Ectodermal cell (in vitro differentiated cells): ENCODE data around the gene EXO1. TPM values are rescaled to one million over a fixed set of nuclear protein-coding genes. Genes with fewer than 3 reads are reported as not detected.
"Not testable (repeated sequence)": the region's sequence is repeated elsewhere in the genome, so short reads cannot be mapped to it uniquely, and the experiment has no call there.

ENCODE experiments used
- H3K27ac ChIP-seq: 2 replicates; pipeline ENCODE4 v1.7.0; 2013; ENCODE audit warnings: mild to moderate bottlenecking, low read depth, low read length; ENCODE audit not compliant: insufficient read depth, poor library complexity, severe bottlenecking
- H3K27me3 ChIP-seq: 2 replicates; pipeline ENCODE4 v1.7.0; 2013; ENCODE audit warnings: mild to moderate bottlenecking, low read length; ENCODE audit not compliant: insufficient read depth, control insufficient read depth, poor library complexity, severe bottlenecking
- H3K36me3 ChIP-seq: one replicate; pipeline ENCODE4 v1.7.0; 2013; ENCODE audit warnings: low read length; ENCODE audit not compliant: control insufficient read depth, insufficient read depth
- H3K4me1 ChIP-seq: one replicate; pipeline ENCODE4 v1.7.0; 2013; ENCODE audit warnings: low read length; ENCODE audit not compliant: control insufficient read depth, insufficient read depth
- H3K4me3 ChIP-seq: 2 replicates; pipeline ENCODE4 v1.7.0; 2013; ENCODE audit warnings: low read depth, low read length, control low read depth; ENCODE audit not compliant: insufficient read depth
- H3K9me3 ChIP-seq: 2 replicates; pipeline ENCODE4 v1.7.0; 2013; ENCODE audit warnings: mild to moderate bottlenecking, low read length, moderate library complexity; ENCODE audit not compliant: control insufficient read depth
- WGBS, 2 experiments: methylation state at CpG; one replicate each; pipeline ENCODE4 v1.1.7; 2013; ENCODE audit warnings: missing lambda C conversion rate in 2 of 2; 5-methylcytosine and 5-hydroxymethylcytosine counted together
- polyA plus RNA-seq, 4 experiments: library from polyadenylated mRNA; stranded (reverse); fragments of 50-300 nt; gene quantifications; one replicate each; pipeline ENCODE4 v1.2.3, GENCODE V29; 2013

The EXO1 gene
- 31.9 TPM for polyA plus RNA-seq (2013, experiment 1 of 4)
- 33.9 TPM for polyA plus RNA-seq (2013, experiment 2 of 4)
- polyA plus RNA-seq (2013, experiment 3 of 4) = 20.4 TPM
- 22.0 TPM for polyA plus RNA-seq (2013, experiment 4 of 4)

DNA sequence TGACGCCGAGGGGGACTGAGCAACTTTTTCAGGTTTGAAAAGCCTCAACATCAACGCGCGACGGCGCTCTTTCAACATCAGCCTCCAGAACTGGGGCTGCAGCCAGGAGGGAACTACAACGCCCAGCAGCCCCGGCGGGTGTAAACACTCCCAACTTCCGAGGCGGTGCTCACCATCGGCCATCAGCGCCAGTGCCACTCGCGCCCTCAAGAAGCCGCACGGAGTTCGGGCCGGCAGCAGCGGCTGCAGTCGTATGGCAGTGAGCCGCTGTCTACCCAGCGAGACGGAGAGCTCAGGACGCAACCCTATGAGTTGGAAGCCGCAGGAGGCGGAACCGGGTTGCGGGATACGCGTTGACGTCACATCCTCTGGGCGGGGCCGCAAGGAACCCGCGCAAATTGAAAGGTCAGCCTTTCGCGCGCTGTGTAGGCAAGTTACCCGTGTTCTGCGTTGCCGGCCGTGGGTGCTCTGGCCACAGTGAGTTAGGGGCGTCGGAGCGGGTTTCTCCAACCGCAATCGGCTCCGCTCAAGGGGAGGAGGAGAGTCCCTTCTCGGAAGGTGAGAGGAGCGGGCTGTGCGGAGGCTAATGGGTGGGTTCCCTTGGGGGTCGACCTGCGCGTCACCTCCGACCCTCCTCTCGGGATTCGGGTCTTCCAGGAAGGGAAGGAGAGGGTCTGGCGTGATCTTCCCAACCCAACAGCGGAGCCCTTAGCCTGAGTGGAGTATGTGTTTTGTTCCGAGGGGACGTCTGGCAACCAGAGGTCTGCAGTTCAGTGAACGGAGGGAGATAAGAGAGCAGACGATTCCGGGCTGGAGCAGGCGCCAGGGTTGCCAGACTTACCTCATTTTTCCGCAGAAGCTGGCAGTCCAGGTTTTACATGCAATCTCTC is at the start of gene EXO1:
Gene EXO1 (plus strand): TSS at position 409 of the 890 bp plus-strand sequence. CDS start 2,222 bp downstream, outside the sequence.
- Histone ChIP-seq H3K36me3 (peaks cover 15% of the 10 kb centered on the region), H3K4me3 (peak within 1 kb of the TSS; percentile 96), H3K9me3 (no peaks in the 10 kb centered on the region), H3K4me1 (peaks cover 11% of the 10 kb centered on the region), H3K27me3 (no peaks in the 10 kb centered on the region), H3K27ac (peak within 1 kb of the TSS; percentile 94)
- 0 to 1% methylated on average over 68 of the region's 68 CpGs for WGBS, 2 experiments

- H3K27ac ChIP-seq = no peak overlapping the region
- H3K36me3 ChIP-seq = no peaks in the 10 kb centered on the region
- H3K9me3 ChIP-seq = no peaks in the 10 kb centered on the region
- H3K4me1 ChIP-seq = no peaks in the 10 kb centered on the region
- H3K27me3 ChIP-seq = no peaks in the 10 kb centered on the region
- 100% methylated on average over 1 of the region's 1 CpG for WGBS, 2 experiments
- no peak overlapping the region for H3K4me3 ChIP-seq
Measured at GRCh38 chr1:241799416-241799815, 48.6 kb upstream of the EXO1 start.

DNA sequence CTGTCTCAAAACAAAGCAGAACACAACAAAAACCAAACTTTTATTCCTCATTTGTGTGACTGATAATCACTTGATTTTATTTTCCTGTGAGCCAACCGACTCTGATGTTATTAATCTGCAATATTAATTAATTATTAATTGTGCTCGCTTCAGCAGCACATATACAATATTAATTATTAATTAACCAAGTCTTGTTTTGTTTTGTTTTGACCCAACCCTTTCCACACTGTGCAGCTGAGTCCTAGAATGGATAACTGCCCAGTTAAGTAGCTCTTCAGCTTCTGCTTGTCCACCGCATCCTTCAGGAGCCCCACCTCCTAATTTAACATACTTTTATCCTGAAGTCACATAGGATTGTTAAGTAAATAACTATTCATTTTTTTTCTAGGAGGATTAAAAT is 47.4 kb upstream of the EXO1 start:
- 78 to 89% methylated on average over 1 to 2 of the region's 3 CpGs for WGBS, 2 experiments
- Histone ChIP-seq H3K36me3 (no peaks in the 10 kb centered on the region), H3K9me3 (no peaks in the 10 kb centered on the region), H3K4me1 (no peaks in the 10 kb centered on the region), H3K27ac (no peak overlapping the region), H3K27me3 (no peaks in the 10 kb centered on the region), H3K4me3 (no peak overlapping the region)

DNA sequence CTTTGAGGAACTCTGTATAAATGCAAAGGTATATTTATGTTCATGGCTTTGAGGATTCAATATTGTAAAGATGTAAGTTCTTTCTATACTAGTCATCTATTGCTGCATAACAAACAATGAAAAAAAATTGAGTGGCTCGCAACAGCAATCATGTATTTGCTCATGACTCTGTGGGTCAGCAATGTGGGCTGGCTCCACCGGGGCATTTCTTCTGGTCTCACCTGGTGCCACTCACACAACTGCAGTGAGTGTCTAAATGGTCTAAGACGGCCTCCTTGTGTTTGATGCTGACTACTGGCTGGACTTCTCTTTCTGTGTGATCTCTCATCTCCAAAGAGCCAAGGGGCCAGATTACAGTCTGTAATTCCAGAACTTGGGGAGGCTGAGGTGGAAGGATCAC is 45.1 kb upstream of the EXO1 start:
- H3K27me3 ChIP-seq = no peaks in the 10 kb centered on the region
- no peaks in the 10 kb centered on the region for H3K36me3 ChIP-seq
- H3K4me1 ChIP-seq = no peaks in the 10 kb centered on the region
- H3K4me3 ChIP-seq = no peak overlapping the region
- WGBS, 2 experiments = 90 to 92% methylated on average over 3 of the region's 3 CpGs
- no peak overlapping the region for H3K27ac ChIP-seq
- no peaks in the 10 kb centered on the region for H3K9me3 ChIP-seq

DNA sequence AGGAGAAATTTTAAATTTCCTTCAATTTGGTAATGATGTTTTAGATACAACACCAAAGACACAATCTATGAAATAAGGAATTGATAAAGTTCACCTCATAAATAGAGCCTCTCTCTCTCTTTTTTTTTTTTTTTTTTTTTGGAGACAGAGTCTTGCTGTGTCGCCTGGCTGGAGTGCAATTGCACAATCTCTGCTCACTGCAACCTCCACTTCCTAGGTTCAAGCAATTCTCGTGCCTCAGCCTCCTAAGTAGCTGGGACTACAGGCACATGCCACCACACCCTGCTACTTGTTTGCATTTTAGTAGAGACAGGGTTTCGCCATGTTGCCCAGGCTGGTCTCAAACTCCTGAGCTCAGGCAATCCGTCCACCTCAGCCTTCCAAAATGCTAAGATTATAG is 43.3 kb upstream of the EXO1 start:
- not testable (repeated sequence) for H3K4me1 ChIP-seq, H3K27me3 ChIP-seq, H3K36me3 ChIP-seq, H3K4me3 ChIP-seq, H3K27ac ChIP-seq, H3K9me3 ChIP-seq
- 87 to 94% methylated on average over 4 of the region's 4 CpGs for WGBS, 2 experiments

DNA sequence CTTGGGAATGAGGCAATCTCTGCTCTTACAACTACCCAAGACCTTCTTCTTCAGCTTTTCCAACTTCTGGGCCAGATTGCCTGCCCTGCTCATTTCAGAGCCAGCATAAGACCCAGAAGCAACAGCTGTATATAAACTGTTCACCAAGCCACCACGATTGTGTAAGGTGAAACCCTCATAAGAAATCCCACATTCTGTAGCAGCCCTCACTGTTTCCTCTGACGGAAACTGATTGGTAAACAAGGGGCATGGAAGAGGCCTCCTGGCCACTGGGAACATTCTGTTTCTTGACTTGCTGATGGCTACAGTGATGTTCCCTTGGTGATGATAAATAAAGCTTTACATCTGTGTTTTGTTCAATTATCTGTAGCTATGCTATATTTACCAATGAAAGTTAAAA is 39.7 kb upstream of the EXO1 start:
- no peaks in the 10 kb centered on the region for H3K4me1 ChIP-seq
- H3K36me3 ChIP-seq = no peaks in the 10 kb centered on the region
- no peak overlapping the region for H3K4me3 ChIP-seq
- H3K27me3 ChIP-seq = no peaks in the 10 kb centered on the region
- H3K9me3 ChIP-seq = no peaks in the 10 kb centered on the region
- H3K27ac ChIP-seq = no peak overlapping the region
- WGBS, 2 experiments = 87 to 95% methylated on average over 2 of the region's 2 CpGs

DNA sequence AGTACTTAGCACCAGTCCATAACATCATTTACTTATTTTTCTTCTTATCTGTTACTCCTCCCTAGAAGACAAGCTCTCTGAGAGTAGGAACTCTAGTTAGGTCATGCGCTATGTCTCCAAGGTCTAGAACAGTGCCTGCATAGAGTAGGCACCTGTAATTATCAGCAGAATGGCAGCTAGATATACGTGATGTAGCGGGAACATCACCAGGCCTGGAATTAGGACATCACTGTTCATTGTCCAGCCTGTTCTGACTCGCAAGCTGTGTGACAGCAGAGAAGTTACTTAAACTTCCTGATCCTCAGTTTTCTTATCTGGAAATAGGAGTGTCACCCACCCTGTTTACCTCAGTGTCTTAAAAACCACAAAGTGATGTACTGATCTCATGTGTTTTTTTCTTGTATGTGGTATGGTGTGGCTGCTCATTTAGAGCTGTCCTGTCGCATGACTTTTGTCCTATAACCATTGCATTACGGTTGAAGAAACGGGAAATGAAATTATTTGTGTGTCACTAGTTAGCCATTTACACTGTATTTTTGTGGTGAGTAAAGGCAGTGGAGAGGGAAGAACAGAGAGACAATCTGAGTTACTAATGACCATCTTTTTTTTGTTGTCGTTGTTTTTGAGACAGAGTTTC is 37.1 kb upstream of the EXO1 start:
- Histone ChIP-seq H3K27ac (no peak overlapping the region), H3K36me3 (no peaks in the 10 kb centered on the region), H3K4me1 (no peaks in the 10 kb centered on the region), H3K9me3 (no peaks in the 10 kb centered on the region), H3K27me3 (no peaks in the 10 kb centered on the region), H3K4me3 (no peak overlapping the region)
- 92 to 96% methylated on average over 8 of the region's 8 CpGs for WGBS, 2 experiments

DNA sequence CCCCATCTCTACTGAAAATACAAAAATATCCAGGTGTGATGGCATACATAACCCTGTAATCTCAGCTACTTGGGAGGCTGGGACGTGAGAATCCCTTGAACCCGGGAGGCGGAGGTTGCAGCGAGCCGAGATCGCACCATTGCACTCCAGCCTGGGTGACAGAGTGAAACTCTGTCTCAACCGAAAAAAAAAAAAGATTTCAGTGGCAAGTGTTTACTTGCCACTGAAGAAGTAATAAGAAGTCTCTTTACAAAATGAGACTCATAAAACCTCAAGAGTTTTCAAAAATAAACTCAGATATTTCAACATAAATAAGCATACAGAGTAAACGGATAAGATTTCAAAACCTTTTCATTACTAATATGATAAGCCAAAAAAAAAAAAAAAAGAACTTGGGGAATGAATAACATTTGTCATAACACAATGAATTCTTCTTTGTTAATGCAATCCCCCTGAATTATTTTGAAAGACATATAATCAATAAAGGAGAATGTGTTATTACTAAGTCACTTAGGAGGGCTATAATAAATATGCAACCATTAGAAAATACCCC is 34.2 kb upstream of the EXO1 start:
- Histone ChIP-seq H3K4me3 (no peak overlapping the region), H3K27me3 (no peaks in the 10 kb centered on the region), H3K4me1 (no peaks in the 10 kb centered on the region), H3K27ac (no peak overlapping the region), H3K9me3 (no peaks in the 10 kb centered on the region), H3K36me3 (no peaks in the 10 kb centered on the region)
- 87% methylated on average over 7 of the region's 8 CpGs for WGBS, 2 experiments

- 73 to 76% methylated on average over 5 to 6 of the region's 6 CpGs for WGBS, 2 experiments
- Histone ChIP-seq H3K36me3 (no peaks in the 10 kb centered on the region), H3K4me3 (no peak overlapping the region), H3K27ac (no peak overlapping the region), H3K4me1 (no peaks in the 10 kb centered on the region), H3K9me3 (no peaks in the 10 kb centered on the region), H3K27me3 (no peaks in the 10 kb centered on the region)
Measured at GRCh38 chr1:241816008-241816407, 32.0 kb upstream of the EXO1 start.

GRCh38 chr1:241817331-241817792 is 30.6 kb upstream of the EXO1 start:
- no peaks in the 10 kb centered on the region for H3K27me3 ChIP-seq
- H3K4me1 ChIP-seq = no peaks in the 10 kb centered on the region
- no peaks in the 10 kb centered on the region for H3K36me3 ChIP-seq
- H3K4me3 ChIP-seq = no peak overlapping the region
- no peaks in the 10 kb centered on the region for H3K9me3 ChIP-seq
- no peak overlapping the region for H3K27ac ChIP-seq
- 88 to 100% methylated on average over 1 of the region's 1 CpG for WGBS, 2 experiments
